Measurements from ENCODE around the gene LTBP3. TPM values are rescaled to one million over a fixed set of nuclear protein-coding genes. Genes with fewer than 3 reads are reported as not detected.

The LTBP3 gene
- total and polyA plus RNA-seq, 12 donors = 42.7 to 92.5 (median 72.8) TPM

DNA sequence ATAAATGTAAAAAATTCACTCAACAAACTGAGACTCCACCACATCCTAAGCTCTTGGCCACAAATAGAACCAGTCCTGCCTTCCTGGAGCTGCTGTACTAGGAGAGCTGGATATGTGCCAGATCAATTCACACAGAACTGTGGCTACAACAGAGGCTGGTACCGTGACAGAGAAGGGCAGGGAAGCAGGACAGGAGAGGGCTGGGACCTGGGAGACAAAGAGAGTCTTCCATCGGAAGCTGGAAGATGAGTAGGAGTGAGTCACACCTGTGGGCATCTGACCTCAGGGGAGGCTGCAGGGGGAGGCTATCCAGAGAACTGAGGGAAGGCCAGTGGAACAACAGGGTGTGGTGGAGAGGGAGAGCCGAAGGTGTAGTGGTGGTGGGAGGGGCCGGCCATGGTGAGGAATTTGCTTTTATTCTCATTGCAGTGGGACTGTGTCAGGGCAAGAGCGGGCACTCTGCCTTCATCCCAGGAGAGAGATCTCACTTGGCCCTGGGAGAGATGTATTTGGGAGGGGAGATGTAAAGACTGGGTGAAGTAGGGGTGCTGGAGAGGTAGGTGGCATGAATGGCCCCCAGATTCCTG lies 1.9 kb upstream of the LTBP3 start:
- Histone ChIP-seq H3K4me3 (no peak overlapping the region), H3K27ac (peak overlapping the region; percentile 84 to 99 (median 94)), H3K36me3 (no peaks in the 10 kb centered on the region), H3K4me1 (peaks cover 37 to 67% (median 53%) of the 10 kb centered on the region in 9 donors), H3K27me3 (peaks cover 0 to 9% (median 0%) of the 10 kb centered on the region in 7 donors), H3K9me3 (no peaks in the 10 kb centered on the region)
- ATAC-seq (peak in 6 of 8 donors; percentile 7 to 46 (median 32)), DNase-seq (peak in 1 of 2 donors; percentile 55)
- intact Hi-C loops (cut with DNase I) = no loop called here
- TF ChIP-seq, protein P1, sequence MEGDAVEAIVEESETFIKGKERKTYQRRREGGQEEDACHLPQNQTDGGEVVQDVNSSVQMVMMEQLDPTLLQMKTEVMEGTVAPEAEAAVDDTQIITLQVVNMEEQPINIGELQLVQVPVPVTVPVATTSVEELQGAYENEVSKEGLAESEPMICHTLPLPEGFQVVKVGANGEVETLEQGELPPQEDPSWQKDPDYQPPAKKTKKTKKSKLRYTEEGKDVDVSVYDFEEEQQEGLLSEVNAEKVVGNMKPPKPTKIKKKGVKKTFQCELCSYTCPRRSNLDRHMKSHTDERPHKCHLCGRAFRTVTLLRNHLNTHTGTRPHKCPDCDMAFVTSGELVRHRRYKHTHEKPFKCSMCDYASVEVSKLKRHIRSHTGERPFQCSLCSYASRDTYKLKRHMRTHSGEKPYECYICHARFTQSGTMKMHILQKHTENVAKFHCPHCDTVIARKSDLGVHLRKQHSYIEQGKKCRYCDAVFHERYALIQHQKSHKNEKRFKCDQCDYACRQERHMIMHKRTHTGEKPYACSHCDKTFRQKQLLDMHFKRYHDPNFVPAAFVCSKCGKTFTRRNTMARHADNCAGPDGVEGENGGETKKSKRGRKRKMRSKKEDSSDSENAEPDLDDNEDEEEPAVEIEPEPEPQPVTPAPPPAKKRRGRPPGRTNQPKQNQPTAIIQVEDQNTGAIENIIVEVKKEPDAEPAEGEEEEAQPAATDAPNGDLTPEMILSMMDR (IDR thresholded peaks at IDR 0.05) = no peak
- WGBS, 2 donors = 31 to 46% methylated on average over 5 of the region's 5 CpGs

GRCh38 chr11:65559535-65559934 lies 1.4 kb upstream of the LTBP3 start:
- DNase-seq = no peak
- Histone ChIP-seq H3K27ac (peak overlapping the region; percentile 84 to 99 (median 94)), H3K4me1 (peaks cover 38 to 67% (median 57%) of the 10 kb centered on the region in 9 donors), H3K27me3 (peaks cover 0 to 9% (median 0%) of the 10 kb centered on the region in 7 donors), H3K4me3 (peak overlapping the region in 1 of 10 donors; percentile 66), H3K9me3 (no peaks in the 10 kb centered on the region), H3K36me3 (no peaks in the 10 kb centered on the region)
- WGBS, 2 donors = 59% methylated on average over 5 of the region's 5 CpGs
- TF ChIP-seq, protein P1 (IDR thresholded peaks at IDR 0.05) = no peak
- peak in 2 of 8 donors; percentile 0 for ATAC-seq
- intact Hi-C loops (cut with DNase I) = no loop called here

GRCh38 chr11:65558930-65559509 lies 861 bp upstream of the LTBP3 start:
- intact Hi-C loops (cut with DNase I) = loop anchor here in 2 of 10 donors (1.0 kb wide), 1 partner anchor 19 kb away; no protein-coding TSS in a partner anchor
- peaks cover 38 to 72% (median 57%) of the 10 kb centered on the region in 9 donors for H3K4me1 ChIP-seq
- H3K4me3 ChIP-seq = peak overlapping the region in 9 of 10 donors; percentile 56 to 76 (median 66)
- TF ChIP-seq, protein P1 (IDR thresholded peaks at IDR 0.05) = peak in 3 of 9 donors; percentile 26 to 34 (median 32)
- peaks cover 0 to 2% (median 0%) of the 10 kb centered on the region in 9 donors for H3K36me3 ChIP-seq
- peaks cover 0 to 9% (median 0%) of the 10 kb centered on the region in 7 donors for H3K27me3 ChIP-seq
- no peaks in the 10 kb centered on the region for H3K9me3 ChIP-seq
- DNase-seq (peak; percentile 75 to 77), ATAC-seq (peak; percentile 43 to 76 (median 70))
- H3K27ac ChIP-seq = peak overlapping the region; percentile 84 to 99 (median 94)
- 36 to 38% methylated on average over 17 to 19 of the region's 19 CpGs for WGBS, 2 donors

DNA sequence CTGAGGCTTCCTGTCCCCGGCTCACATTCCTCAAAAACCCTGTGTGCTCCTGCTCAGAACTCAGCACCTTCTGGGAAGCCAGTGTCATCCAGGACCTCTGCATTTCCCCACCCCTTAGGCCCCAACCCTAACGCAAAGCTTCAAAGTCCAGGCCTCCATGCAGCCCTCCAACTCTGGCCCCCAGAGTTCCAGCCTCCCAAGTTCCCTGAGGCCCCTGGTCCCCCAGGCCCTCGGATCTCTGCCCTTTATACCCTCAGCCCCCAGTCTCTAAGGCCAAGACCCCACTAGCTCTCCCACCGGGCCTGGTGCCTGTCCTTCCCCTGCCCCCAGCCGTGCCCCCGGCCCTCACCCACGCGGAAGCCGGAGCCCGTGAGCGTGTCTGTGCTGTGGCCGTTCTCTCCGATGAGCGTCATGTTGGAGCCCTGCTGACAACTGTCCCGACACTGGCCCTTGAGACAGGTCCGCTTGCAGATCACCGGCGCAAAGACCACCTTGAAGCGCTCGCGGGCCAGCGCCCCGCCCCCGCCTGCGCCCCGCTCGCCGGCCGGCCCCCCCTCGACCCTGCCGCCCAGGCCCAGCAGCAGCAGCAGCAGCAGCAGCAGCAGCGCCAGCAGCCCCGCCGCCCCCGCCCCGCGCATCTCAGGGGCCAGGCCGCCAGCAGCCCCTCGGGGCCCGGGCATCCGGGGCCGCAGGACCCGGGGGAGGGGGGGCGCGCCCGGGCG lies 718 bp downstream of the LTBP3 start:
- H3K27ac ChIP-seq = peak overlapping the region; percentile 84 to 99 (median 94)
- intact Hi-C loops (cut with DNase I) = loop anchor here in 2 of 10 donors (1.0 kb wide), 1 partner anchor 17 kb away; no protein-coding TSS in a partner anchor
- peaks cover 0 to 17% (median 0%) of the 10 kb centered on the region in 9 donors for H3K36me3 ChIP-seq
- peaks cover 38 to 79% (median 57%) of the 10 kb centered on the region in 9 donors for H3K4me1 ChIP-seq
- H3K27me3 ChIP-seq = peaks cover 0 to 9% (median 0%) of the 10 kb centered on the region in 7 donors
- ATAC-seq (peak in 2 of 8 donors; percentile 1 to 11), DNase-seq (peak in 1 of 2 donors; percentile 43)
- no peaks in the 10 kb centered on the region for H3K9me3 ChIP-seq
- 2 to 3% methylated on average over 29 to 47 of the region's 47 CpGs for WGBS, 2 donors
- TF ChIP-seq, protein P1 (IDR thresholded peaks at IDR 0.05) = no peak
- H3K4me3 ChIP-seq = peak overlapping the region; percentile 35 to 76 (median 64)

All from heart right ventricle (tissue), 16 donors.